Measurements from ENCODE around the gene CALML3.

CALML3 gene

GRCh38 chr10:5528989-5529701 lies 4.4 kb downstream of the CALML3 start:
- no peak for DNase-seq

GRCh38 chr10:5529702-5530411 lies 5.1 kb downstream of the CALML3 start:
- DNase-seq: no peak

GRCh38 chr10:5530412-5530806 lies 5.6 kb downstream of the CALML3 start:
- DNase-seq: no peak

- DNase-seq: no peak
Observed at GRCh38 chr10:5530846-5531557, 6.2 kb downstream of the CALML3 start.

- no peak for DNase-seq
Observed at GRCh38 chr10:5531558-5532306, 7.0 kb downstream of the CALML3 start.

- DNase-seq: no peak
Observed at GRCh38 chr10:5532307-5532605, 7.5 kb downstream of the CALML3 start.

- DNase-seq: no peak
Observed at GRCh38 chr10:5532618-5533097, 7.9 kb downstream of the CALML3 start.

- no peak for DNase-seq
Observed at GRCh38 chr10:5533098-5533731, 8.5 kb downstream of the CALML3 start.

GRCh38 chr10:5534051-5534821 lies 9.5 kb downstream of the CALML3 start:
- no peak for DNase-seq

- DNase-seq: no peak
Observed at GRCh38 chr10:5534880-5535856, 10.4 kb downstream of the CALML3 start.

GRCh38 chr10:5536486-5537081 lies 11.8 kb downstream of the CALML3 start:
- DNase-seq: no peak

GRCh38 chr10:5537684-5538083 lies 12.9 kb downstream of the CALML3 start:
- DNase-seq: no peak

- no peak for DNase-seq
Observed at GRCh38 chr10:5538446-5538845, 13.7 kb downstream of the CALML3 start.

- DNase-seq: no peak
Observed at GRCh38 chr10:5538892-5539651, 14.3 kb downstream of the CALML3 start.

GRCh38 chr10:5540080-5540479 lies 15.3 kb downstream of the CALML3 start:
- DNase-seq: no peak

GRCh38 chr10:5540891-5541290 lies 16.1 kb downstream of the CALML3 start:
- no peak for DNase-seq

- DNase-seq: no peak
Observed at GRCh38 chr10:5542100-5542499, 17.3 kb downstream of the CALML3 start.

GRCh38 chr10:5543623-5544022 lies 18.9 kb downstream of the CALML3 start:
- DNase-seq: no peak

- no peak for DNase-seq
Observed at GRCh38 chr10:5544216-5544805, 19.6 kb downstream of the CALML3 start.
